ENCODE measurements around the gene DENND5B. TPM values are rescaled to one million over a fixed set of nuclear protein-coding genes. Genes with fewer than 3 reads are reported as not detected.
A peak's percentile ranks its signal among the peaks of the same experiment; 100 is the strongest.

The DENND5B gene
- total and polyA plus RNA-seq, 10 of the 15 experiments (the other 5 are each of a cell fraction or from before 2014, with no cell fraction given), result 0.39 to 32.5 (median 20.6) TPM

GRCh38 chr12:31525496-31526157 is 65.3 kb downstream of the DENND5B start:
- peaks cover 63% of the 10 kb centered on the region for H3K79me2 ChIP-seq (ENCODE audit: control insufficient read depth, insufficient read depth, low read length)
- no peaks in the 10 kb centered on the region for H3K27me3 ChIP-seq (replicated peaks in 1 of 2; ENCODE audit: control insufficient read depth in 2 of 2, insufficient read depth in 2 of 2, low read length in 1 of 2)
- H4K20me1 ChIP-seq (ENCODE audit: control insufficient read depth, insufficient read depth), result no peaks in the 10 kb centered on the region
- ChIA-PET CTCF (interaction anchor here (1.0 kb wide), 1 partner anchor 10 kb away, joined by 3 read pairs; no protein-coding TSS in a partner anchor), POLR2A (no interaction called here), SMC1A (ENCODE audit: uncharacterized antibody, unreplicated experiment) (no interaction called here), RAD21 (ENCODE audit: unreplicated experiment) (no interaction called here)
- H3K4me2 ChIP-seq (ENCODE audit: control insufficient read depth, insufficient read depth), result peak overlapping the region; percentile 56
- H3K9ac ChIP-seq (ENCODE audit: control insufficient read depth, insufficient read depth, low read length), result no peak overlapping the region
- no peaks in the 10 kb centered on the region for H3K9me3 ChIP-seq (replicated peaks; ENCODE audit: control insufficient read depth, insufficient read depth, low read length)
- no peak for TF ChIP-seq HSF1 (IDR thresholded peaks at IDR 0.05; ENCODE audit: low read depth, low read length)
- TF ChIP-seq SMARCA5 (IDR thresholded peaks at IDR 0.05), result no peak
- TF ChIP-seq PAX8 (IDR thresholded peaks at IDR 0.05), result no peak
- TF ChIP-seq SPI1 (IDR thresholded peaks at IDR 0.05; ENCODE audit: borderline replicate concordance, insufficient read depth, low read depth, low read length), result 0 out of 2 replicates have a peak, but pooled peaks have one; percentile 33
- no peak for TF ChIP-seq CHD4 (IDR thresholded peaks at IDR 0.05)
- no peak for TF ChIP-seq PRDM15 (CRISPR knock-in tag; IDR thresholded peaks at IDR 0.05)
- TF ChIP-seq MEF2A (IDR thresholded peaks at IDR 0.05; ENCODE audit: insufficient read depth, low read depth, low read length), result 0 out of 2 replicates have a peak, but pooled peaks have one; percentile 7
- TF ChIP-seq SMAD5 (IDR thresholded peaks at IDR 0.05; ENCODE audit: low read depth), result no peak
- 12% methylated on average over 3 of the region's 3 CpGs for WGBS (ENCODE audit: insufficient coverage, insufficient replicate concordance, low lambda C conversion rate, missing lambda C conversion rate)
- H3K27ac ChIP-seq (ENCODE audit: control insufficient read depth, insufficient read depth), result peak overlapping the region; percentile 26
- no peak for DNase-seq (ENCODE audit: low read depth, low spot score)
- peak; percentile 52 for ATAC-seq
- no peaks in the 10 kb centered on the region for H3K36me3 ChIP-seq (ENCODE audit: control insufficient read depth in 2 of 2, insufficient read depth in 2 of 2, low read length in 1 of 2)
- FAIRE-seq, result no peak
- in situ Hi-C loops (cut with MboI) (no loop called here), intact Hi-C loops (cut with micrococcal nuclease; ENCODE audit: unreplicated experiment) (loop anchor here (2.0 kb wide), 1 partner anchor 111 kb away; no protein-coding TSS in a partner anchor)
- H3K4me1 ChIP-seq (ENCODE audit: control insufficient read depth, insufficient read depth, low read length), result peaks cover 37% of the 10 kb centered on the region
- H3K4me3 ChIP-seq, result 0 out of 2 replicates have a peak overlapping the region, but pooled peaks have one; percentile 14
- BruUV-seq (replicated peaks), result no TSS peak
- no peak overlapping the region for H2AFZ ChIP-seq (ENCODE audit: control insufficient read depth, low read depth, low read length)

All from GM12878 (cell line).